Measurements from ENCODE around the gene AK5.

DNA sequence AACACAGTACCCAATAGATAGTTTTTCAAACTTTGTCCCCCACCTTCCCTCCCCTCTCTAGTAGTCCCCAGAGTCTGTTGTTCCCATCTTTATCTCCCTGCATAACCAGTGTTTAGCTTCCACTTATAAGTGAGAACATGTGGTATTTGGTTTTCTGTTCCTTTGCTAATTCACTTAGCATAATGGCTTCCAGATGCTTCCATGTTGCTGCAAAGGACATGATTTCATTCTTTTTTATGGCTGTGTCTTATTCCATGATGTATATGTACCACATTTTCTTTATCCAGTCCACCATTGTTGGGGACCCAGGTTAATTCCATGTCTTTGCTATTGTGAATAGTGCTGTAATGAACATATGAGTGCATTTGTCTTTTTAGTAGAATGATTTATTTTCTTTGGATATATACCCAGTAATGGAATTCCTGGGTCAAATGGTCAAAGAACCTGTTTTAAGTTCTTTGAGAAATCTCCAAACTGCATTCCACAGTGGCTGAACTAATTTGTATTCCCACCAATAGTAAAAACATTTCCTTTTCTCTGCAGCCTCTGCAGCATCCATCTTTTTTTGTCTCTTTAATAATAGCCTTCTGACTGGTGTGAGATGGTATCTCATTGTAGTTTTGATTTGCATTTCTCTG, 126.0 kb downstream of the AK5 start:
- TF ChIP-seq, protein P1, sequence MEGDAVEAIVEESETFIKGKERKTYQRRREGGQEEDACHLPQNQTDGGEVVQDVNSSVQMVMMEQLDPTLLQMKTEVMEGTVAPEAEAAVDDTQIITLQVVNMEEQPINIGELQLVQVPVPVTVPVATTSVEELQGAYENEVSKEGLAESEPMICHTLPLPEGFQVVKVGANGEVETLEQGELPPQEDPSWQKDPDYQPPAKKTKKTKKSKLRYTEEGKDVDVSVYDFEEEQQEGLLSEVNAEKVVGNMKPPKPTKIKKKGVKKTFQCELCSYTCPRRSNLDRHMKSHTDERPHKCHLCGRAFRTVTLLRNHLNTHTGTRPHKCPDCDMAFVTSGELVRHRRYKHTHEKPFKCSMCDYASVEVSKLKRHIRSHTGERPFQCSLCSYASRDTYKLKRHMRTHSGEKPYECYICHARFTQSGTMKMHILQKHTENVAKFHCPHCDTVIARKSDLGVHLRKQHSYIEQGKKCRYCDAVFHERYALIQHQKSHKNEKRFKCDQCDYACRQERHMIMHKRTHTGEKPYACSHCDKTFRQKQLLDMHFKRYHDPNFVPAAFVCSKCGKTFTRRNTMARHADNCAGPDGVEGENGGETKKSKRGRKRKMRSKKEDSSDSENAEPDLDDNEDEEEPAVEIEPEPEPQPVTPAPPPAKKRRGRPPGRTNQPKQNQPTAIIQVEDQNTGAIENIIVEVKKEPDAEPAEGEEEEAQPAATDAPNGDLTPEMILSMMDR (conservative IDR thresholded peaks at IDR 0.05; ENCODE audit: low read depth in 2 of 2), result no peak
- no peak for TF ChIP-seq POLR2AphosphoS5 (IDR thresholded peaks at IDR 0.05; ENCODE audit: low read depth)
- TF ChIP-seq ZNF331 (CRISPR knock-in tag; IDR thresholded peaks at IDR 0.05; ENCODE audit: low read depth), result no peak
- no peak for TF ChIP-seq EZH2 (IDR thresholded peaks at IDR 0.05; ENCODE audit: low read depth, unreplicated experiment)

Data from GM23338 (cell line).